Panc1 (cell line): ENCODE measurements around the gene TSKU.

Experiments
- REST ChIP-seq, 2 experiments: IDR thresholded peaks; 2 replicates each; pipeline ENCODE4 v1.6.1; 2011 to 2012; ENCODE audit warnings: low read depth in 2 of 2, control low read depth in 1 of 2, low read length in 1 of 2, mild to moderate bottlenecking in 1 of 2, moderate library complexity in 1 of 2; ENCODE audit not compliant: insufficient read depth in 1 of 2
- TF ChIP-seq, protein P1 (sequence below): fragments of 450-650 bp; IDR thresholded peaks from 2 replicates; pipeline ENCODE4 v1.5.1; 2017; ENCODE audit warnings: mild to moderate bottlenecking

GRCh38 chr11:76802621-76803020, 19.5 kb downstream of the TSKU start:
- TF ChIP-seq REST (IDR thresholded peaks at IDR 0.05; ENCODE audit: insufficient read depth in 1 of 2, low read depth in 2 of 2, low read length in 1 of 2), result no peak
- TF ChIP-seq, protein P1, sequence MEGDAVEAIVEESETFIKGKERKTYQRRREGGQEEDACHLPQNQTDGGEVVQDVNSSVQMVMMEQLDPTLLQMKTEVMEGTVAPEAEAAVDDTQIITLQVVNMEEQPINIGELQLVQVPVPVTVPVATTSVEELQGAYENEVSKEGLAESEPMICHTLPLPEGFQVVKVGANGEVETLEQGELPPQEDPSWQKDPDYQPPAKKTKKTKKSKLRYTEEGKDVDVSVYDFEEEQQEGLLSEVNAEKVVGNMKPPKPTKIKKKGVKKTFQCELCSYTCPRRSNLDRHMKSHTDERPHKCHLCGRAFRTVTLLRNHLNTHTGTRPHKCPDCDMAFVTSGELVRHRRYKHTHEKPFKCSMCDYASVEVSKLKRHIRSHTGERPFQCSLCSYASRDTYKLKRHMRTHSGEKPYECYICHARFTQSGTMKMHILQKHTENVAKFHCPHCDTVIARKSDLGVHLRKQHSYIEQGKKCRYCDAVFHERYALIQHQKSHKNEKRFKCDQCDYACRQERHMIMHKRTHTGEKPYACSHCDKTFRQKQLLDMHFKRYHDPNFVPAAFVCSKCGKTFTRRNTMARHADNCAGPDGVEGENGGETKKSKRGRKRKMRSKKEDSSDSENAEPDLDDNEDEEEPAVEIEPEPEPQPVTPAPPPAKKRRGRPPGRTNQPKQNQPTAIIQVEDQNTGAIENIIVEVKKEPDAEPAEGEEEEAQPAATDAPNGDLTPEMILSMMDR, result no peak
